GM18868 (cell line): ENCODE results near the gene FES.
A peak's percentile ranks its signal among the peaks of the same experiment; 100 is the strongest.
"Not testable (repeated sequence)": the region's sequence is repeated elsewhere in the genome, so short reads cannot be mapped to it uniquely, and the experiment has no call there.

Experiments used
- ATAC-seq: cut with Tn5 transposase; IDR thresholded peaks from one replicate; pipeline ENCODE4 v1.9.1; 2021; ENCODE audit warnings: mild to moderate bottlenecking, moderate library complexity; ENCODE audit not compliant: unreplicated experiment

FES gene

DNA sequence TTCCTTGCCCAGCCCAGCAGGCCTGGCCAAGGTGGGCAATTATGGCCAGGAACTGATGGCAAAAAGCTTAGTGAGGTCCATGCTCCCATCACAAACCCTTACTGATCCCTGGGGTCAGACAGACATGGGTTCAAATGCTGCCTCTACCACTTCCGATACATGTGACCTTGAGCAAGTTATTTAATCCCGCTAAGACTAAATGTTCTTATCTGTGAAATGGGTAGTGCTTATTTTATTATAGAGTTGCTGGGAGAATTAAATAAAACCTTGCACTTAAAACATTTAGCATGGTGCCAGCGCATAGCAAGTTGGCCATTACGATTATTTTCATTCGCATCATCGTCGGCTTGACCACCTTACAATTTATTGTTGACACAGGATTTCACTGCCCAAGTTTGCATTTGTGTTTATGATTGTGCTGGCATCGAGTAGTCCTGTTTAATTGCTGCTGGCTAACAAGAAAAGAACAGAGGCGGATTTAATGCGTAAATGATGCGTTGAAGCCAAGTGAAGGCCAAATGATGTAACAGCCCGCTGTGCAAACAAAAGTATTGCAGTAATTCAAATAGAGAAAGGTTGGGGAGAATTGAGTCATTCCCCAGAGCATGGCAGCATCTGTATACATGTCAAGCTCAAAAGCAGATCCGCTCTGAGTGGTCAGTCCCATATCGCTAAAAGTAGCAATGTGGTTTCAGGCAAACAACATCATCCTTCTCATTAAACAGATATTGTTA is 23.2 kb upstream of the FES start:
- ATAC-seq, result no peak

DNA sequence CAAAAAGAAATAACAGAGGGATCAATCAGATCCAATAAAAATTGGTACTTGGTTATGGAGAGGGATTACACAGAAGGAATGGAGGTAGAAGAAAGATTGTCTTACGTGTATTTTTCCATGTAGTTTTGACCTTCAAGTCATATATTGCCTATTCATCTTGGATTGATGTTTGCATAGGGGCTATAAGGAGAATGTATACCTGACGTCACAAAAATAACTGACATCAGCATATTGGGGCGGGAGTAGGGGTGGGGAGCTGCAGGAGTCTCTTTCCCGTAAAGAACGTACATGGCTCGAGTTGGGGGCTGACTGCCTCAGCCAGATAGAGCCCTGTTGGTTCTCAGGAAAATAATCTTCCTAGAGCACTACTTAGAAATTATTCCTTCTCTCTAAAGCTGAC is 21.8 kb upstream of the FES start:
- ATAC-seq, result no peak

DNA sequence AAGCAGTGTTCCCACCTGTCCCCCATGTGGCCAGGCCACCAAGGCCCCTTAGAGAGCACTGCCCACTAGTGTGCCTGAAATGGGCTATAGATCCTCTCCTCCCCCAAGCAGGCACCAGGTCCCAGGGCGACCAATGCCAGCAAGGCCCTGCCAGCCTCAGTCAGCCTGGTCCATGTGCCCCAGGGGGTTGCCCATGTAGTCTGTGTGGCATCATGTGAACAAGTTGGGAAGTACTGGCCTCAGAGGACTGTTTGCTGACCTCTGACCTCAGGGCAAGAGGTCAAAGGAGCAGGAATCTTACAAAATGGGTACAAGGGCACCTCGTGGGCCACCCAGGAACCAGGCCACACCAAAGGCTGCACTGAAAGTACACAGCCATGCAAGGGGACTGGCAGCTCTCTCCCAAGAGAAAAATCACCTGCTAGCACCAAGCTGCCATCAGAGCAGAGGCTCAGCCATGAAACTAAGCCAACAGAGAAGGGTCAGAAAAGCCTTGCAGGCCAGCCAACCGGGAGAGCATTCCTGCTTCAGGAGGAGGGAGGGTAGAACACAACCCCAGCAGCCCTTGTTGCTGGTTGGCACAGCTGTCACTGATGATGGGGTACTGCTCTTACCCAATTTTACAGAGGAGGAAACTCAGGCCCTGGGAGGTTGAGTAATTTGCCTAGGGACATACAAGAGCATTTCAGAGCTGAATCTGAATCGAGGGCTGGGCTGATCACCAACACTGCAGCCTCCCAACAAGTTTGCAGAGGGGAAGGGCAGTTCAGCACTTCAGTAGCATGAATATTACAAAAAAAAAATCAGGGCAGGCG is 21.1 kb upstream of the FES start:
- no peak for ATAC-seq

DNA sequence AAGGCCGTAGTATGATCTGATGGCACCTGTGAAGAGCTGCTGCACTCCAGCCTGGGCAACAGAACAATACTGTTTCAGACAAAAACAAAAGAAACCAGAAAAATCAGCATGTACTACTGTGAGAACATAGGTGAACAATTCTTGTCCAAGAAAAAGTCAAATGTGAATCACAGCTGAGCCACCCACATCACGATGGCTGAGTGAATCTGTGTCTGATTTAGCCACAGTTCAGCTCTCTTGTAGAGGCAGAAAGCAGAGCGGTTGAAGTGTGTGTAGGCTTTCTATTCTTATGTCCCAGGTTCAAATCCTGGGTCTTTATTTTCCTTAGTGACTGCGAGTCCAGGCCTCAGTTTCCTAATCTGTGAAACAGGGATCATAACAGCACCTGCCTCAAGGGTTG is 20.3 kb upstream of the FES start:
- no peak for ATAC-seq

DNA sequence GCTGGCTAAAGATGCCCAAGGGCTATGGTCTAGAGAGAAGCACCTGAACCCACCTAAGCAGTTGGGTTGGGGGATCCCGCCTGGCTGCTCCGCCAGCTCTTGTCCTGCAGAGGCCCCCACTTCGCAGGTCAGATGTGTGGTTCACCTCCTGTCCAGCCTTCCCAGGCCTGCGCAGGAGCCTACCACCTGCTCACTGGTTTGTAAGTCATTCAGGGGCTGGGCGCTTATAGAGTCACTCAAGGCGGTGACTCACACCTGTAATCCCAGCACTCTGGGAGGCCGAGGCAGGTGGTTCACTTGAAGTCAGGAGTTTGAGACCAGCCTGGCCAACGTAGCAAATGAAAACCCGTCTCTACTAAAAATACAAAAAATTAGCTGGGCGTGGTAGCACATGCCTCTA is 19.8 kb upstream of the FES start:
- no peak for ATAC-seq

DNA sequence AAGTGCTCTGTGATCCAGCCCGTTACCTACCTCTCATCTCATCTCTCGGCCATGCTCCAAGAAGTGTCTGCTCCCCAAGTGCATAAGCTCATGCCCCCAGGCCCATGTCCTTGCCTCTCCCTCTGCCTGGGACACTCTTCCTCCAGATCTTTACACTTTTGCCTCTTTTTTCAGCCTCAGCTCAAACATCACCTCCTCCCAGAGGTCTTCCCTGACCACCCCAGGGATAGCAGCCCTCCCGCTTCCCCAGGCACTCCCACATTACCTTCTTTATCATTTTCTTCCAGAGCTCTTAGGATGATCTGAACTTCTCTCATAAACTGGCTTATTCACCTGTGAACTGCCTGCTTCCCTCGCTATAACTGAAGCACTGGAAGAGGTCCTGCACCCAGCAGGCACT is 18.6 kb upstream of the FES start:
- ATAC-seq, result no peak

DNA sequence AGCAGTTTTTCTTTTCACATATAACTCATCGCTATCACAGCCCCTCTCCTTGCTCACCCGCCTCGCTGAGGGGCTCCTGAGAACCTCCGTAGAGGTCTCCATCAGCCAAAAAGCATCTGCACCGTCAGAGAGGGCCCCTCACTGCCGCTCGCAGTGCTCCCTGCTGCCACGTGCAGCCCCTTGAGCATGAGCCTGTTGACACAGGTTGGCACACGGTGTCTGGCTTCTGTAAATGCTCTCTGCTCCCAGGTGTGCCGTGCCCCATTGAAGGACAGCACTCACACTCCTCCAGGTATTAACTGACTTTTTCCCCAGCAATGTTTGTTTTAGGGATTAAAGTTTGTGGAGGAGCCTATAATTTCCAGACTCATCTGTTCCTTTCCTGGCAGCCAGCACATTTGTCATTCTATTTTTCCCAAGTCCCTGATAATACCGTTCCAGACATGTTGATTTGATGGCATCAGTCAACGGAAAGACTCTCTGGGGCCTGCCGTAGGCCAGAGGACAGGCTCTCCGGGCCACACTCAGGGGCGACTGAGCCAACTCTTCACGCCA is 18.1 kb upstream of the FES start:
- no peak for ATAC-seq

DNA sequence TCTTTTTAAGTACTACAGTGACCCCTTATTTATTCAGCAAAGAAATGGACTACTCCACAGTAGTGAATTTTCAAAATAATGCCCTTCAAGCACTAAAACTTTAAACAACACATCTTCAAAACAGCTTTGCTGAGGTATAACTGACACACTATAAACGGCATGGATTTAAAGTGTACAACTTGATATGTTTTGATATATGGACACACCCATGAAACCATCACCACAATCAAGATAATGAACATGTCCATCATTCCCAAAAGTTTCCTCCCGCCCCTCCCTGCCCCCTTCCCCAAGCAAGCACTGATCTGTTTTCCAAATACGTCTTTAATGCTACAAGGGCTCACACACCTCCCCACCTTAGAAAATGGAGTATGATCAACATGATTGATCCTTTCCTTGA is 17.5 kb upstream of the FES start:
- no peak for ATAC-seq

DNA sequence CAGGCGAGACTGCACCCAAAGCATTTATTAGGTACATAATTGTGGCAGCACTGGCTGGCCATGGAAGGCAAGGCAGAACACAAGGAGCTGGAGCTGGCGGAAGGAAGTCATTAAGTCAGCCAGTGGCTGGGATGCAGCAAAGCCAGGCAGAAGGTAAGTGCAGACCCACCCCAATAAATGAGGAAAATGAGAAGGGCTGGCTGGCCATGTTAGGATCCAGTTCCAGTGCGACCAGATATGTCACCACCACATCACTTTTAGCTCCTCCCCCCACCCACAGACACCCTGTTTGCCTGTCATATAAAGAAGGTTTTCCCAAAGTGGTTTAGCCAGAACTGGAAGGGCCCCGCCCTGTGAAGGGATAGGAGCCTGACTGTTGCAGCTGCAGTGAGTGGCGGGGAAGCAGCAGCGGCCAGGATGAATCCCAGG is 16.0 kb upstream of the FES start, which contains the start of gene FURIN:
FURIN (plus strand) TSS at position 328 of the 429 bp plus-strand sequence. CDS start 7,153 bp downstream, outside the sequence.
- no peak for ATAC-seq

DNA sequence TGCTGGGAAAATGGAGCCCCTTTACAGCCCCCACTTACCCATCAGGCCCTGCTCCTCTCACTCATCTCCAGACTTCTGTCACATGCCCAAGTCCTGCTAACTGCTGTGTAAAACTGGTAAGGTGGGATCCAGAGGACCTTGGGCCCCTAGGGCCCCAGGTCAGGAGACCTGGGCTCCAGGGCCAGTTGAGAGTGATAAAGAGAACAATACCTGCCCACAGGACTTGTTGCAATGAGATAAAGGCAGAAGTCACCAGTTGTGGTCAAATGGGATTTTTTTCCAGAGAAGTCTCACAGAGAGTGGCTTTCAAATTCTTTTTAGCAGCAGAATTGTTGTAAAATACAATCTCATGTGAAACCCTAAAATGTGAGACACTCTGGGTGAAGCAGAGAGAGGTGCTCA is 15.2 kb upstream of the FES start:
- no peak for ATAC-seq

DNA sequence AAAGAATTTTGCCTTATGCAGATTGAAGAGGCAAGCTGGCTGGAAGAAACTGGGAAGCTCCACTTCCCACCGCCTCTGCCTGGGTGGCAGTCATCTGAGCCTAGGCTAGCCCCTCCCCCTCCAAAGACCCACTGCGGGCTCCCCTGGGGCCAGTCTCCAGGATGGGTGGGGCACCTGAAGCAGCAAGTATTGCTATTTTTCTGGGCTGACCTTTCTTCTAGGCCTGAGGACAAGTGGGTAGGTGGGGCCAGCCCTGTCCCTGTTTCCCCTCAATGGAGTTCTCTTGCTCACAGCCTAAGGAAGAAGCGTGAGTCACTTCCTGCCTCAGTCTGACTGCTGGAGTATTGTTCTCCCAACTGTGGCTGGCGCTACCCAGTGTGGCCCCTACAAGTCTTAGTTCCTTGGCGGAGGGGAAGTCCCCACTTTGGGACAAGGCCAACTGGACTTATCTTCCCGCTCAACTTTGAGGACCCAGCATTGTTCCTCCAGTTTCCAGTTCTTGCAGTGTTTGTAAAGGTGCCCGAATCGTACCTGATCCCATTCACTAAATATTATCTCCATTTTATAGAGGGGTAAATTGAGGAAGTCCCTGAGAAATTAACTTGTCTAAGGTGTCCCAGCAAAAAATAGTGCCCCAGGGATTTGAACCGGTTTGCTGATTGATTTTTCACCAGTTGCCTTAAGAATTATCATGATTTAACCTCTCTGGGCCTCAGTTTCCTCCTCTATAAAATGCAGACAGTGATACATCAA is 14.5 kb upstream of the FES start:
- ATAC-seq, result no peak

DNA sequence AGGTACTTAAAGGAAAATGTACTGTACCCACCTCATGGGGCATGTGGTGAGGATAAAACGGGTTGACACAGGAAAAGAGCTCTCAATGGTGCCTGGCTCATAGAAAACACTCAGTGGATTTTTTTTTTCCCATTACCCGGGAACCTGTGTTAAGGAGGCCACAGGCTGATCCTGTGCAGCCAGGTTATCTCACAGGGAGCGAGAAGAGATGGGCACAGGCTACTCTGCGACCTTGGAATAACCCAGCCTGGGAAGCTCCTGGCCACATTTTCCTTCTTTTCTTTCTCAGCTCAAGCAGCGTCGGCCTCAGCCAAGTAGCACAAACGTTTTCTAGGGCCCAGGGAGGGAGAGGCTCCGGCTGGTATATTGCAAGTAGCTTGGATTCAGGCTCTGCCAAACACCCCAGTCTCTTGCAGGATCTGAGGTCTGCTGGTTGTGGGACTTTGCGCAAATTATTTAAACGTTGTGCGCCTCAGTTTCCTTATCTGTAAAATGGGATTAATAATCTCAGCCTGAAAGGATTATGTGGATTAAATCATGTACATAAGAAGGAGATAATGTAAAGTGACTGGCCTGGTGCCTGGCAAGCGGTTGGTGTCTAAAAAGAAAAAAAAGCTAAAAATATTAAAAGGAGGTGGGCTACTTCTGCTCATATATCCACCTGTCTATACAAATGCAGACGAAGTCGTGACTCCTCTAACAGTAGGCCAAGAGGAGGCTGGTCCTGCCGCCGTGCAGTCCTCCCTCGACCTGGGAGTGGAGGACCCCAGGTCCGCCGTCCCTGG is 13.8 kb upstream of the FES start:
- no peak for ATAC-seq

DNA sequence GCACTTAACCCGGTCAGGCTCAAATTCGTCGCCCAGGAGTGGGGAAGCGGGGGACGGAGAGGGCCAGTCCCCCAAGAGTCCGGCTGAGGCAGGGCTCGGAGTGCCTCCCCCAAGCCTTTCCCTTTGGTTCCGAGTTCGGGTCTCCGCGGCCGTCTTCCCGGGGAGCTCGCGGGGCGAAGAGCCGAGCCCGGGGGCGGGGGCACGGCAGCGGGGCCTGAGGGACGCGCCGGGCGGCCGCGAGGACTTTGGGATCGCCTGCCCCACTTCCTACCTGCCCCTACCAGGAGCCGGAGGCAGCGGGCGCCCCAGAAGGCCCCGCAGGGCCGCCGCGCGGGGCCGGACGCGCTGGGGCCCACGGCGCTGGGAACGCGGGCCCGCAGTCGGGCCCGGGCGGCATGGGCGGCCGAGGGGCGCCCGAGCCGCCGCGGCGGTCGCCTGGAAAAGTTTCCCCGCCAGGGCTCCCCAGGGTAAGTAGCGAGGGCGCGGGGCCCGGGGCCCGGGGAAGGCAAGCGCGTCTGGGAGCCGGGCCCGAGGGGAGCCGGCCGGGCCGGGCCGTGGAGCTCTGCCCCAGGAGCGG is 13.1 kb upstream of the FES start:
- ATAC-seq, result no peak

DNA sequence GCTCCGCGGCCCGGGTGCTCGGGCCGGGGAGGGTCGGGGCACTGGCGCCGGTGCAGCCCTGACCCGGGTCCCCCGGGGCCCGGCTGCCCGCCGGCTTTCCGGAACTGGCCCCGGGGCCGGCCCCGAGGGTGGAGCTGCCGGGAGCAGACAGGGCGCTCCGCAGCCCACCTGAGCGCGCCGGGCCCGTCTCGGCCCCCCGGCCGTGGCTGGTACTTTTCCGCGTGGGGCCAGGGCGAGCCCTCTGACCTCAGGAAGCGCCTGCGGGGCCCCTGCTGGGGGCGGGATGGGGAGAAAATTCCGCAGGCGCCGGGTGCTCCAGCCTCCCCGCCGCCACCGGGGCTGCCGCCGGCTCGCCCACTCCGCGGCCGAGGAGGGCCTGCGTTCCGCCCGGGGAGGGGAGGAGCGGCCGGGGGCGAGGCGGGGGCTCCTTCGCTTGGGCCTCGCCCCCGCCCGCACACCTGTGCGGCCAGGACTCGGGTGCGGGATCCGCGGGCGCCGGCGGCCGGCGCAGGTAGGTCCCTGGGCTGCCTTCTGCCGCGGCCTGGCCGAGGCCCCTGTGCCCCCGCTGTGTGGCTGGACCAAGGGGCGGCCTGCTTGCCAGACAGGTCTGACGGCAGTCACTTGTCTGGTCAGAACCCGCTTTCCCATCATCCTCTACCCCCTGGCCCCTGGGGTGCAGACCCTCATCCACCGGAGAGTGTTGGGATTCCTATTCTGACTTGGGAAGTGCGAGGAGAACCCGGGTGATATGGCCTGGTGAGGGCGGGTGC is 12.4 kb upstream of the FES start:
- no peak for ATAC-seq

DNA sequence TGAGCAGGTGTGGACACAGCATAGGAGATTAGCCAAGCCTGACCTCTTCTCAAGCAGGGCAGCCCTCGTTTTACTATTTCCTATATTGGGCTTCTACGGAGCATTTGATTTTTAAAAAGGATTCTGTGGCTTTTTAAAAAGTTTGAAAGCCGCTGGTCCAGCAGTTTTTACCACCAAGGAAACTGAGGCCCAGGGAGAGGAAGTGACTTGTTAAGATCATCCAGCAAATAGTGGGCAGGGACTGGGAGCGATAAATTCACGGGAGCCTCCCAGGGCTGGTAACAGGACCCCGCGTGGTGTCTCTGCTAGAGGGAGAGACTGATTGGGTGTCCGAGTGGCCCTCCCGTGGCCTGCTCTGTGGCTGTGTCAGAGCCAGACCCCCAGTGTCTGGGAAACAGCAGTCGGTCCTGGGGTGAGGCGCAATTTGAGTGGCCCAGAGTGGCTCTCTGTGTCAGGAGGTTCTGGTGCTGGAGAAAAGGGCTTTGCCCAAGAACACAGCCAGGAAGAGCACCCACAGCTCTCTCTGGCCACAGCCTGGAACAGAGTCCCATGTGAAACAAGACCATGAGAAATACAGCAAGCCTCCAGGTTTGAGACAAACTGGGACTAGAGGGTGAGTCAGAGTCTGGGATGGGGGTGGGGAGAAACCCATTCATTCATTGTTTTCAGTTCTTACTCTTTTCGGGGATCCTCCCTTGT is 11.7 kb upstream of the FES start:
- peak; percentile 45 for ATAC-seq

DNA sequence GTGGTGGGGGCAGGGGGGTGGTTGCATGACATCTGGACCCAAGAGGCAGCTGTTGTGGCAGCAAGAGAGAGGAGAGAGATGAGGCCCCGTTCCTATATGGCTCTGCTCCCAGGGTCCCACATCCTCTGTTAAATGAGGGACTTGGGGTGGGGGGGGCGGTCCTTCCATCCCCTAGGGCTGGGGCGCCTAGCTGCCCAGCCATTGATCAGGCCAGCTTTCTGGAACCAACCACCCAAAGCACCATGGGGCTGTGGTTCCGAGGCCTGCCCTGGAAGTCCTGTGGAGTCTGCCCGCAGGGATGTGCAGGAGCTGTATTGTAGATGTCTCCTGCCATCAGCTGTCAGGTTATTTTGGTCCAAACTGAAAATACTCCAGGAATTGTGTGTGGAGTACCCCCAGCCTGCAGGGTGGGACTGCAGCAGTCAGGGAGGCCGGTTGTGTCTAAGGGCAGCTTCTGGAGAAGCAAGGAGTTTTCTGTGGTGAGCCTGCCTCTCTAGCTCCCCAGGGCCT is 10.8 kb upstream of the FES start:
- no peak for ATAC-seq

DNA sequence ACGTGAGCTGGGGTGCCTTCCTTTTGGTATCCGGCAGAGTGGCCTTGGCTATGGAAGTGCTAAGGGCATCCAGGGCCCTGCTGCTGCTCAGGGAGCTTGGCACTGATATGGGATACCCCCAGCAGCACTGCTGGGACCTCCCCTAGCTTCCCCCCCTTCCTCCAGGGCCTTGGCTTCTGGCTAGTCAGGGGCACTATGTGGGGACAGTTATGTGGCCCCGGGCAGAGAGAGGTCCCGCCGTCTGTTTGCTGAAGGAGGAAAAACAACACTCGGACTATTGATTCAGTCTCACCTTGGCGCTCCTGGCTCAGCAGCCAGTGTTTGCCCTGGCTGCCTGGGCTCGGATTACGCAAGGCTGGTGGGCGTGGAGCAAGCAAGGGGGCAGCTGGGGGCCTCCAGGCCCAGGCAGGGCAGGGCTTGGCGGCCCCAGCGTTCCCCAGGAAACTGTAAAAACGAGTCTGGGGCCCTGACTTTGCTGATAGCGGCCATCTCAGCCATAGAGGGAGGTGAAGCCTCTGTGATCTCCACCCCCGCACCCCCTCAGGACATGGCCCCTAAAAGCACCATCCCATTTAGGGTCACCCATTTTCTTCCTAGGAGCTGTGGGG is 10.2 kb upstream of the FES start:
- no peak for ATAC-seq

DNA sequence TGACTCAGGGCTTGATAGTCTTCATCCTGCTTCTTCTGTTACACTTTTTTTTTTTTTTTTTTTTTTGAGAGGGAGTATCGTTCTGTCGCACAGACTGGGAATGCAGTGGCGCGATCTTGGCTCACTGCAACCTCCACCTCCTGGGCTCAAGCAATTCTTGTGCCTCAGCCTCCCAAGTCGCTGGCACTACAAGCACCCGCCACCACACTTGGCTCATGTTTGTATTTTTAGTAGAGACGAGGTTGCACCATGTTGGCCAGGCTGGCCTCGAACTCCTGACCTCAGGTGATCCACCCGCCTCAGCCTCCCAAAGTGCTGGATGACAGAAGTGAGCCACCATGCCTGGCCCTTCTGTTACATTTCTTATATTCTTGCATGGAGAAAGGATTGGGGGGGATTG is 9.3 kb upstream of the FES start:
- ATAC-seq, result not testable (repeated sequence)
